Gastrocnemius medialis (tissue), 4 donors: Measurements from ENCODE around the gene DCAF5.

Experiments used
- CTCF ChIP-seq, 5 experiments: fragments of 450-650 bp in 3 of 5; fragments of 200-600 bp in 2 of 5; sonication (generic) in 2 of 5; IDR thresholded peaks in 4 of 5; conservative IDR thresholded peaks in 1 of 5; 1 replicate in 4 of 5; 2 replicates in 1 of 5; pipeline ENCODE4 v1.5.1; 2016 to 2019; ENCODE audit warnings: antibody characterized with exemption in 5 of 5, mild to moderate bottlenecking in 3 of 5, moderate library complexity in 3 of 5
- POLR2A ChIP-seq, 2 donors: fragments of 450-650 bp; IDR thresholded peaks; one replicate each; pipeline ENCODE4 v1.6.1; 2017; ENCODE audit warnings: antibody characterized with exemption in 2 of 2, mild to moderate bottlenecking in 2 of 2, moderate library complexity in 2 of 2

GRCh38 chr14:69036757-69037506 is 116.0 kb downstream of the DCAF5 start:
- TF ChIP-seq CTCF (IDR thresholded peaks at IDR 0.05 in 4 of 5, conservative IDR thresholded peaks at IDR 0.05 in 1 of 5): no peak
- no peak for TF ChIP-seq POLR2A (IDR thresholded peaks at IDR 0.05)
